Neural progenitor cell (in vitro differentiated cells): ENCODE results near the gene CD180.

Experiments used
- EZH2phosphoT487 ChIP-seq: fragments of 200-600 bp; sonication (generic); IDR thresholded peaks from 2 replicates; pipeline ENCODE4 v1.6.1; 2017; ENCODE audit warnings: antibody characterized with exemption
- TF ChIP-seq, protein P1 (sequence below): fragments of 200-600 bp; sonication (generic); IDR thresholded peaks from 2 replicates; pipeline ENCODE4 v1.5.1; 2017; ENCODE audit warnings: antibody characterized with exemption, mild to moderate bottlenecking

DNA sequence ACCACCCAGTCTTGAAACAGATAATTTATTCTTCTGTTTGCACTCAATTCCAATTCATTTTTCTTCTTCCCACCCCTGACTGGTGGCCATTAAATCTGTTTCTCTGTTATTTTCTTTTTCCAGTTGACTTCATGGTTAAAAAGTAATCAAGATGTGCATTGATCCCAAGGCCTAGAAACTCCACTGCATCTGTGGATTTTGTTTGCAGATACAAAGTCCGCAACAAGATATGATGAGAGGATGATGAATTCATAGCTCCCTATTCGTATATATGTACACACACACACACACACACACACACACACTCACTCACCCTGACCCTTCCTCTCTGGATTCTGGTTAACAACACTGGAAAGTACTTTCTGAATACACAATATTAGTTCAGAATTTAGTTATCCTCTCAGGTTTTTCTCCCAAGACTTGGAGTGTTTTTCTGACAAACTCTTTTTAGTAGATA is 52.4 kb downstream of the CD180 start:
- TF ChIP-seq, protein P1, sequence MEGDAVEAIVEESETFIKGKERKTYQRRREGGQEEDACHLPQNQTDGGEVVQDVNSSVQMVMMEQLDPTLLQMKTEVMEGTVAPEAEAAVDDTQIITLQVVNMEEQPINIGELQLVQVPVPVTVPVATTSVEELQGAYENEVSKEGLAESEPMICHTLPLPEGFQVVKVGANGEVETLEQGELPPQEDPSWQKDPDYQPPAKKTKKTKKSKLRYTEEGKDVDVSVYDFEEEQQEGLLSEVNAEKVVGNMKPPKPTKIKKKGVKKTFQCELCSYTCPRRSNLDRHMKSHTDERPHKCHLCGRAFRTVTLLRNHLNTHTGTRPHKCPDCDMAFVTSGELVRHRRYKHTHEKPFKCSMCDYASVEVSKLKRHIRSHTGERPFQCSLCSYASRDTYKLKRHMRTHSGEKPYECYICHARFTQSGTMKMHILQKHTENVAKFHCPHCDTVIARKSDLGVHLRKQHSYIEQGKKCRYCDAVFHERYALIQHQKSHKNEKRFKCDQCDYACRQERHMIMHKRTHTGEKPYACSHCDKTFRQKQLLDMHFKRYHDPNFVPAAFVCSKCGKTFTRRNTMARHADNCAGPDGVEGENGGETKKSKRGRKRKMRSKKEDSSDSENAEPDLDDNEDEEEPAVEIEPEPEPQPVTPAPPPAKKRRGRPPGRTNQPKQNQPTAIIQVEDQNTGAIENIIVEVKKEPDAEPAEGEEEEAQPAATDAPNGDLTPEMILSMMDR, result no peak
- TF ChIP-seq EZH2phosphoT487, result no peak
